H9 (cell line): ENCODE measurements around the gene CPE. TPM values are rescaled to one million over a fixed set of nuclear protein-coding genes. Genes with fewer than 3 reads are reported as not detected.

Experiments used
- DNase-seq: peaks from one replicate; pipeline ENCODE4 v3.0.0-alpha.2; 2017
- H2AFZ ChIP-seq: one replicate; pipeline ENCODE4 v1.6.1; 2013; ENCODE audit warnings: mild to moderate bottlenecking, low read length, control low read depth, moderate library complexity
- H2AK5ac ChIP-seq: 2 replicates; pipeline ENCODE4 v1.6.1; 2013; ENCODE audit warnings: low read length, control low read depth, mixed read lengths; ENCODE audit not compliant: insufficient read length
- H2BK120ac ChIP-seq: one replicate; pipeline ENCODE4 v1.6.1; 2013; ENCODE audit warnings: low read depth, mild to moderate bottlenecking, low read length, control low read depth, inconsistent platforms; ENCODE audit not compliant: poor library complexity, severe bottlenecking
- H2BK12ac ChIP-seq: 2 replicates; pipeline ENCODE4 v1.6.1; 2013; ENCODE audit warnings: low read length, control low read depth, mixed read lengths, low read depth; ENCODE audit not compliant: insufficient read length
- H2BK15ac ChIP-seq: 2 replicates; pipeline ENCODE4 v1.6.1; 2013; ENCODE audit warnings: low read depth, low read length, control low read depth
- H2BK20ac ChIP-seq: one replicate; pipeline ENCODE4 v1.6.1; 2013; ENCODE audit warnings: low read depth, mild to moderate bottlenecking, low read length, control low read depth, inconsistent platforms; ENCODE audit not compliant: poor library complexity, severe bottlenecking
- H2BK5ac ChIP-seq: 2 replicates; pipeline ENCODE4 v1.6.1; 2013; ENCODE audit warnings: low read length, control low read depth, mixed read lengths; ENCODE audit not compliant: insufficient read length
- H3K14ac ChIP-seq: 2 replicates; pipeline ENCODE4 v1.6.1; 2013; ENCODE audit warnings: low read length, control low read depth; ENCODE audit not compliant: insufficient read depth
- H3K18ac ChIP-seq: 2 replicates; pipeline ENCODE4 v1.6.1; 2013; ENCODE audit warnings: low read depth, mild to moderate bottlenecking, mixed read lengths, low read length, control low read depth; ENCODE audit not compliant: insufficient read length
- H3K23ac ChIP-seq: 2 replicates; pipeline ENCODE4 v1.6.1; 2013; ENCODE audit warnings: low read length, control low read depth, mixed read lengths, low read depth; ENCODE audit not compliant: insufficient read length
- H3K23me2 ChIP-seq: 2 replicates; pipeline ENCODE4 v1.6.1; 2013; ENCODE audit warnings: low read depth, mild to moderate bottlenecking, mixed read lengths, low read length, control low read depth; ENCODE audit not compliant: insufficient read length, poor library complexity, severe bottlenecking
- H3K27ac ChIP-seq: 2 replicates; pipeline ENCODE4 v1.5.1; 2013; ENCODE audit warnings: low read length, control low read depth, mixed read lengths, low read depth; ENCODE audit not compliant: insufficient read length
- H3K27me3 ChIP-seq: 2 replicates; pipeline ENCODE4 v1.6.1; 2013; ENCODE audit warnings: low read length, control low read depth, inconsistent platforms; ENCODE audit not compliant: insufficient read depth
- H3K4ac ChIP-seq: 2 replicates; pipeline ENCODE4 v1.6.1; 2013; ENCODE audit warnings: low read depth, mild to moderate bottlenecking, control low read depth, inconsistent platforms, low read length, moderate library complexity
- H3K4me1 ChIP-seq: 2 replicates; pipeline ENCODE4 v1.6.1; 2013; ENCODE audit warnings: low read length, control low read depth, inconsistent platforms; ENCODE audit not compliant: insufficient read depth
- H3K4me2 ChIP-seq: 2 replicates; pipeline ENCODE4 v1.6.1; 2013; ENCODE audit warnings: low read length, control low read depth, mixed read lengths; ENCODE audit not compliant: insufficient read length, insufficient read depth
- H3K56ac ChIP-seq: 2 replicates; pipeline ENCODE4 v1.6.1; 2013; ENCODE audit warnings: low read depth, mild to moderate bottlenecking, mixed read lengths, low read length, control low read depth; ENCODE audit not compliant: insufficient read length
- H3K79me1 ChIP-seq: 2 replicates; pipeline ENCODE4 v1.6.1; 2013; ENCODE audit warnings: low read depth, mild to moderate bottlenecking, moderate library complexity, low read length, control low read depth, inconsistent platforms; ENCODE audit not compliant: insufficient read depth, poor library complexity, severe bottlenecking
- H3K79me2 ChIP-seq: 2 replicates; pipeline ENCODE4 v1.6.1; 2013; ENCODE audit warnings: low read length, control low read depth, inconsistent platforms; ENCODE audit not compliant: insufficient read depth
- H3K9ac ChIP-seq: 2 replicates; pipeline ENCODE4 v1.6.1; 2013; ENCODE audit warnings: low read length, control low read depth, mixed read lengths; ENCODE audit not compliant: insufficient read length; ENCODE audit errors: extremely low read depth
- H3K9me3 ChIP-seq: one replicate; pipeline ENCODE4 v1.6.1; 2013; ENCODE audit warnings: low read depth, low read length, inconsistent platforms; ENCODE audit not compliant: control insufficient read depth
- H3T11ph ChIP-seq: one replicate; pipeline ENCODE4 v1.6.1; 2013; ENCODE audit warnings: mild to moderate bottlenecking, low read length, control low read depth, inconsistent platforms
- H4K20me1 ChIP-seq: one replicate; pipeline ENCODE4 v1.6.1; 2013; ENCODE audit not compliant: control insufficient read depth, insufficient read length, insufficient read depth
- H4K5ac ChIP-seq: 2 replicates; pipeline ENCODE4 v1.6.1; 2013; ENCODE audit warnings: low read depth, mild to moderate bottlenecking, mixed read lengths, low read length, control low read depth; ENCODE audit not compliant: insufficient read length
- H4K8ac ChIP-seq: replicated peaks from 2 replicates; pipeline ENCODE4 v1.6.1; 2013; ENCODE audit warnings: low read length, control low read depth, mixed read lengths, low read depth; ENCODE audit not compliant: insufficient read length
- H4K91ac ChIP-seq: 2 replicates; pipeline ENCODE4 v1.6.1; 2013; ENCODE audit warnings: low read depth, mild to moderate bottlenecking, moderate library complexity, mixed read lengths, low read length, control low read depth; ENCODE audit not compliant: insufficient read length
- H3K27ac Mint-ChIP-seq, 3 experiments: 2 replicates in 2 of 3; 3 replicates in 1 of 3; pipeline ENCODE4 v1.8.0; 2020 to 2021; ENCODE audit warnings: mixed read lengths in 3 of 3, mild to moderate bottlenecking in 1 of 3, moderate library complexity in 1 of 3
- H3K27me3 Mint-ChIP-seq: 2 replicates; pipeline ENCODE4 v1.8.0; 2021; ENCODE audit warnings: low read depth, mild to moderate bottlenecking, moderate library complexity, mixed read lengths
- H3K36me3 Mint-ChIP-seq, 3 experiments: 2 replicates in 2 of 3; 3 replicates in 1 of 3; pipeline ENCODE4 v1.8.0; 2020 to 2021; ENCODE audit warnings: low read depth in 3 of 3, mixed read lengths in 3 of 3; ENCODE audit not compliant: insufficient read depth in 1 of 3
- H3K4me1 Mint-ChIP-seq, 2 experiments: 2 replicates each; pipeline ENCODE4 v1.8.0; 2020; ENCODE audit warnings: mixed read lengths in 2 of 2
- H3K4me3 Mint-ChIP-seq, 2 experiments: 2 replicates in 1 of 2; 3 replicates in 1 of 2; pipeline ENCODE4 v1.8.0; 2020 to 2021; ENCODE audit warnings: mild to moderate bottlenecking in 2 of 2, mixed read lengths in 2 of 2, moderate library complexity in 1 of 2
- H3K9me3 Mint-ChIP-seq, 2 experiments: 2 replicates in 1 of 2; 3 replicates in 1 of 2; pipeline ENCODE4 v1.8.0; 2020; ENCODE audit warnings: mild to moderate bottlenecking in 2 of 2, mixed read lengths in 2 of 2, moderate library complexity in 1 of 2
- WGBS: extraction: QIAGEN DNeasy Blood & Tissue Kit; methylation state at CpG from one replicate; pipeline ENCODE4 v1.1.7; 2013; ENCODE audit warnings: missing lambda C conversion rate, low lambda C conversion rate, mixed read lengths; ENCODE audit not compliant: insufficient read length; ENCODE audit errors: extremely low coverage; 5-methylcytosine and 5-hydroxymethylcytosine counted together
- total RNA-seq: library from RNA; stranded (reverse); gene quantifications from 2 replicates; pipeline ENCODE4 v1.2.1, GENCODE V29; 2021
- TF ChIP-seq, protein P1 (sequence below): fragments of 200-600 bp; sonication (generic); conservative IDR thresholded peaks from 3 replicates; pipeline ENCODE4 v1.8.0; 2021; ENCODE audit warnings: antibody characterized with exemption, mild to moderate bottlenecking

Gene CPE
- total RNA-seq, 1 experiment from 2014 or later, result 10.0 TPM

DNA sequence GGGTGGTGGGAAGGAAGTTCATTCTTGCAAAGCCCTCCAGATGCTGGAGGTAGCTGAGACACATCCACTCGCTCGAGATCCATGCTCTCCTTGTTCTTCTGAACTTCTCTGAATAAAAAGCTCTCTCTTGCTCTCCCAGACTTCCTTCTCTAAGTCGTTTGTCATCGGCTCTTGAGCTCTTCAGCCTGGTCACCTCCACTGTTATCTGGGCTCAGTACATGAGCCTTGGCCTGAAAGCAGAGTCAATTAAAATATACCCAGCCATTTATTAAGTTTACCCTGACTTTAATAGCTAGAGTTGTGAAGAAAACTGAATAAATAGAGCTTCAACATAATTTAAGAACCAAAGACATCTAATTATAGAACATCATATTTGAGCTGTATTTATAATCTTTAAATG, 99.0 kb downstream of the CPE start:
- peaks cover 27 to 35% (median 32%) of the 10 kb centered on the region in 3 experiments for H3K36me3 Mint-ChIP-seq
- TF ChIP-seq, protein P1, sequence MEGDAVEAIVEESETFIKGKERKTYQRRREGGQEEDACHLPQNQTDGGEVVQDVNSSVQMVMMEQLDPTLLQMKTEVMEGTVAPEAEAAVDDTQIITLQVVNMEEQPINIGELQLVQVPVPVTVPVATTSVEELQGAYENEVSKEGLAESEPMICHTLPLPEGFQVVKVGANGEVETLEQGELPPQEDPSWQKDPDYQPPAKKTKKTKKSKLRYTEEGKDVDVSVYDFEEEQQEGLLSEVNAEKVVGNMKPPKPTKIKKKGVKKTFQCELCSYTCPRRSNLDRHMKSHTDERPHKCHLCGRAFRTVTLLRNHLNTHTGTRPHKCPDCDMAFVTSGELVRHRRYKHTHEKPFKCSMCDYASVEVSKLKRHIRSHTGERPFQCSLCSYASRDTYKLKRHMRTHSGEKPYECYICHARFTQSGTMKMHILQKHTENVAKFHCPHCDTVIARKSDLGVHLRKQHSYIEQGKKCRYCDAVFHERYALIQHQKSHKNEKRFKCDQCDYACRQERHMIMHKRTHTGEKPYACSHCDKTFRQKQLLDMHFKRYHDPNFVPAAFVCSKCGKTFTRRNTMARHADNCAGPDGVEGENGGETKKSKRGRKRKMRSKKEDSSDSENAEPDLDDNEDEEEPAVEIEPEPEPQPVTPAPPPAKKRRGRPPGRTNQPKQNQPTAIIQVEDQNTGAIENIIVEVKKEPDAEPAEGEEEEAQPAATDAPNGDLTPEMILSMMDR, result no peak
- Histone ChIP-seq H2BK15ac (no peak overlapping the region), H3K9ac (no peak overlapping the region), H2BK20ac (no peak overlapping the region), H3K18ac (no peak overlapping the region), H4K91ac (no peak overlapping the region), H2BK5ac (no peak overlapping the region), H3K9me3 (peaks cover 30% of the 10 kb centered on the region), H2AK5ac (no peak overlapping the region), H4K8ac (no peak overlapping the region), H3K23ac (no peak overlapping the region), H3K27ac (no peak overlapping the region), H3K79me1 (no peaks in the 10 kb centered on the region), H3K79me2 (no peaks in the 10 kb centered on the region), H3K14ac (no peak overlapping the region), H3T11ph (no peak overlapping the region), H3K56ac (no peak overlapping the region), H3K4me1 (no peaks in the 10 kb centered on the region), H3K4ac (no peak overlapping the region), H3K4me2 (no peak overlapping the region), H4K5ac (no peak overlapping the region), H3K27me3 (no peaks in the 10 kb centered on the region), H3K23me2 (no peaks in the 10 kb centered on the region), H2BK12ac (no peak overlapping the region), H2BK120ac (no peak overlapping the region), H2AFZ (no peak overlapping the region), H4K20me1 (no peaks in the 10 kb centered on the region)
- no peak overlapping the region for H3K27ac Mint-ChIP-seq
- H3K4me1 Mint-ChIP-seq, result peaks cover 0 to 3% of the 10 kb centered on the region in 2 experiments; a peak in 1 of 4 replicates
- H3K4me3 Mint-ChIP-seq, result no peak overlapping the region
- no peaks in the 10 kb centered on the region; the same call in 1 of the 2 replicates for H3K27me3 Mint-ChIP-seq
- no CpG with 5 or more reads among the region's 4 CpGs for WGBS
- H3K9me3 Mint-ChIP-seq, result peaks cover 26 to 39% of the 10 kb centered on the region in 2 experiments
- DNase-seq, result no peak
